Kidney (tissue), 14 donors: ENCODE results near the gene TADA1. TPM values are rescaled to one million over a fixed set of nuclear protein-coding genes. Genes with fewer than 3 reads are reported as not detected.
A peak's percentile ranks its signal among the peaks of the same experiment; 100 is the strongest.

Experiments used
- DNase-seq, 5 donors: peaks; one replicate each; pipeline ENCODE4 v3.0.0-alpha.2; 2013 to 2020
- FAIRE-seq: peaks from 2 replicates; lab custom pipeline; 2012; peaks lifted over from hg19 to GRCh38; lab: Jason Lieb, UNC
- H3K27ac ChIP-seq, 2 donors: one replicate each; pipeline ENCODE4 v1.7.0; 2013; ENCODE audit warnings: low read depth in 2 of 2, low read length in 2 of 2, inconsistent platforms in 1 of 2
- H3K27me3 ChIP-seq: one replicate; pipeline ENCODE4 v1.7.1; 2013; ENCODE audit warnings: low read length, inconsistent platforms; ENCODE audit not compliant: control insufficient read depth, insufficient read depth
- H3K36me3 ChIP-seq, 3 donors: one replicate each; pipeline versions ENCODE4 v1.7.0 to v1.7.1; 2013; ENCODE audit warnings: low read length in 3 of 3, control low read depth in 1 of 3, inconsistent platforms in 1 of 3; ENCODE audit not compliant: insufficient read depth in 3 of 3, control insufficient read depth in 2 of 3
- H3K4me1 ChIP-seq, 3 donors: one replicate each; pipeline versions ENCODE4 v1.7.0 to v1.7.1; 2013; ENCODE audit warnings: low read length in 3 of 3, inconsistent platforms in 1 of 3, low read depth in 1 of 3; ENCODE audit not compliant: control insufficient read depth in 2 of 3, insufficient read depth in 2 of 3
- H3K4me3 ChIP-seq, 3 donors: one replicate each; pipeline versions ENCODE4 v1.7.0 to v1.8.1; 2013; ENCODE audit warnings: low read length in 3 of 3, control low read depth in 1 of 3, inconsistent platforms in 1 of 3
- H3K9ac ChIP-seq, 3 donors: one replicate each; pipeline versions ENCODE4 v1.7.0 to v1.7.1; 2013; ENCODE audit warnings: low read length in 3 of 3, control low read depth in 1 of 3, inconsistent platforms in 1 of 3
- H3K9me3 ChIP-seq, 3 donors: one replicate each; pipeline versions ENCODE4 v1.7.0 to v1.7.1; 2013; ENCODE audit warnings: low read length in 3 of 3, control low read depth in 1 of 3, inconsistent platforms in 1 of 3; ENCODE audit not compliant: control insufficient read depth in 2 of 3, insufficient read depth in 1 of 3
- intact Hi-C: fragments of 100-400 bp; cut with DNase I; formaldehyde crosslinking; loops from one replicate; pipeline ENCODE4 v1.11.1; 2022
- polyA plus RNA-seq: library from polyadenylated mRNA; stranded (reverse); fragments of 350-450 nt; fragmentation: Illumina TruSeq; extraction: RNeasy Lipid Tissue Mini Kit (QIAGEN cat#74804); gene quantifications from one replicate; pipeline ENCODE4 v1.2.3, GENCODE V29; 2014; ENCODE audit warnings: low read depth, low replicate concordance; ENCODE audit not compliant: insufficient read depth
- total RNA-seq: library from RNA; stranded (reverse); fragmentation: NEBNext Ultra II Directional; extraction: Animal tissue kit (Norgen Biotek cat#: 25700); gene quantifications from one replicate; pipeline ENCODE4 v1.2.1, GENCODE V29; 2021
- TF ChIP-seq, protein P1 (sequence below): IDR thresholded peaks from 3 replicates; pipeline ENCODE4 v1.5.1; 2012; ENCODE audit warnings: mild to moderate bottlenecking, moderate library complexity, borderline replicate concordance; ENCODE audit not compliant: insufficient read depth; ENCODE audit errors: extremely low read depth
- donor health status: control.
- donor health status: control.
- donor health status: control.
- donor health status: control.
- donor health status: control.
- donor health status: DM: yes; HTN: yes; CAD: no.
- donor health status: Normal renal cell carcinoma (clear cell type).

The TADA1 gene
- total and polyA plus RNA-seq, 2 donors from 2014 or later: 11.5 to 13.7 TPM

- no peak for FAIRE-seq
- Histone ChIP-seq H3K27ac (peak overlapping the region in 1 of 2 donors; percentile 41), H3K9me3 (no peaks in the 10 kb centered on the region), H3K36me3 (peaks cover 4 to 42% (median 27%) of the 10 kb centered on the region in 3 donors), H3K4me1 (peaks cover 4 to 34% (median 31%) of the 10 kb centered on the region in 3 donors), H3K9ac (peak overlapping the region; percentile 14 to 56 (median 49)), H3K4me3 (peak overlapping the region; percentile 18 to 70 (median 66)), H3K27me3 (no peaks in the 10 kb centered on the region)
- peak in 2 of 5 donors; percentile 8 to 23 for DNase-seq
- intact Hi-C loops: no loop called here
- TF ChIP-seq, protein P1, sequence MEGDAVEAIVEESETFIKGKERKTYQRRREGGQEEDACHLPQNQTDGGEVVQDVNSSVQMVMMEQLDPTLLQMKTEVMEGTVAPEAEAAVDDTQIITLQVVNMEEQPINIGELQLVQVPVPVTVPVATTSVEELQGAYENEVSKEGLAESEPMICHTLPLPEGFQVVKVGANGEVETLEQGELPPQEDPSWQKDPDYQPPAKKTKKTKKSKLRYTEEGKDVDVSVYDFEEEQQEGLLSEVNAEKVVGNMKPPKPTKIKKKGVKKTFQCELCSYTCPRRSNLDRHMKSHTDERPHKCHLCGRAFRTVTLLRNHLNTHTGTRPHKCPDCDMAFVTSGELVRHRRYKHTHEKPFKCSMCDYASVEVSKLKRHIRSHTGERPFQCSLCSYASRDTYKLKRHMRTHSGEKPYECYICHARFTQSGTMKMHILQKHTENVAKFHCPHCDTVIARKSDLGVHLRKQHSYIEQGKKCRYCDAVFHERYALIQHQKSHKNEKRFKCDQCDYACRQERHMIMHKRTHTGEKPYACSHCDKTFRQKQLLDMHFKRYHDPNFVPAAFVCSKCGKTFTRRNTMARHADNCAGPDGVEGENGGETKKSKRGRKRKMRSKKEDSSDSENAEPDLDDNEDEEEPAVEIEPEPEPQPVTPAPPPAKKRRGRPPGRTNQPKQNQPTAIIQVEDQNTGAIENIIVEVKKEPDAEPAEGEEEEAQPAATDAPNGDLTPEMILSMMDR: no peak
Measured at GRCh38 chr1:166840309-166841274, 35.5 kb downstream of the TADA1 start.

GRCh38 chr1:166839600-166840308 is 36.3 kb downstream of the TADA1 start:
- H3K27me3 ChIP-seq: no peaks in the 10 kb centered on the region
- peak overlapping the region; percentile 51 to 95 for H3K27ac ChIP-seq
- H3K9me3 ChIP-seq: no peaks in the 10 kb centered on the region
- peaks cover 4 to 38% (median 25%) of the 10 kb centered on the region in 3 donors for H3K36me3 ChIP-seq
- peak; percentile 54 to 87 (median 66) for DNase-seq
- H3K4me1 ChIP-seq: peaks cover 4 to 32% (median 31%) of the 10 kb centered on the region in 3 donors
- peak overlapping the region; percentile 14 to 56 (median 49) for H3K9ac ChIP-seq
- peak overlapping the region; percentile 13 to 70 (median 66) for H3K4me3 ChIP-seq
- intact Hi-C loops: no loop called here
- TF ChIP-seq, protein P1: no peak
- FAIRE-seq: no peak

- DNase-seq (peak; percentile 93 to 98 (median 96)), FAIRE-seq (no peak)
- peak within 1 kb of the TSS; percentile 93 to 95 for H3K27ac ChIP-seq
- intact Hi-C loops: no loop called here
- TF ChIP-seq, protein P1: peak; percentile 14
- H3K4me1 ChIP-seq: peaks cover 4 to 28% (median 24%) of the 10 kb centered on the region in 3 donors
- H3K9ac ChIP-seq: peak within 1 kb of the TSS; percentile 56 to 77 (median 76)
- H3K27me3 ChIP-seq: no peaks in the 10 kb centered on the region
- H3K36me3 ChIP-seq: peaks cover 4 to 31% (median 22%) of the 10 kb centered on the region in 3 donors
- H3K4me3 ChIP-seq: peak within 1 kb of the TSS; percentile 83 to 86 (median 84)
- H3K9me3 ChIP-seq: no peaks in the 10 kb centered on the region
Measured at GRCh38 chr1:166838766-166839599, 37.1 kb downstream of the TADA1 start, which contains the start of gene POGK. Gene POGK, plus strand, starts transcription at chr1:166839475. Its CDS starts 1,482 bp downstream, at chr1:166840957.
